NCI-H1436 treated with DMSO at 0.1 percent for 48 hours (cell line): ENCODE data around the gene ELP4.
"Not testable (repeated sequence)": the region's sequence is repeated elsewhere in the genome, so short reads cannot be mapped to it uniquely, and the experiment has no call there.

ENCODE experiments used
- DNase-seq: peaks from one replicate; lab custom pipeline; 2025; lab: John Stamatoyannopoulos, UW

The ELP4 gene, protein sequence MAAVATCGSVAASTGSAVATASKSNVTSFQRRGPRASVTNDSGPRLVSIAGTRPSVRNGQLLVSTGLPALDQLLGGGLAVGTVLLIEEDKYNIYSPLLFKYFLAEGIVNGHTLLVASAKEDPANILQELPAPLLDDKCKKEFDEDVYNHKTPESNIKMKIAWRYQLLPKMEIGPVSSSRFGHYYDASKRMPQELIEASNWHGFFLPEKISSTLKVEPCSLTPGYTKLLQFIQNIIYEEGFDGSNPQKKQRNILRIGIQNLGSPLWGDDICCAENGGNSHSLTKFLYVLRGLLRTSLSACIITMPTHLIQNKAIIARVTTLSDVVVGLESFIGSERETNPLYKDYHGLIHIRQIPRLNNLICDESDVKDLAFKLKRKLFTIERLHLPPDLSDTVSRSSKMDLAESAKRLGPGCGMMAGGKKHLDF

GRCh38 chr11:31509429-31510345 lies at the start of gene ELP4, which contains the start of gene IMMP1L:
TSS of gene ELP4 (plus strand) at chr11:31509767. CDS start at chr11:31509785, 18 bp downstream.
TSS of gene IMMP1L (minus strand) at chr11:31509622. CDS start at chr11:31463276, 46,346 bp downstream.
- peak; percentile 94 for DNase-seq

- no peak for DNase-seq
Observed at GRCh38 chr11:31464436-31464835, 45.1 kb upstream of the ELP4 start.

DNA sequence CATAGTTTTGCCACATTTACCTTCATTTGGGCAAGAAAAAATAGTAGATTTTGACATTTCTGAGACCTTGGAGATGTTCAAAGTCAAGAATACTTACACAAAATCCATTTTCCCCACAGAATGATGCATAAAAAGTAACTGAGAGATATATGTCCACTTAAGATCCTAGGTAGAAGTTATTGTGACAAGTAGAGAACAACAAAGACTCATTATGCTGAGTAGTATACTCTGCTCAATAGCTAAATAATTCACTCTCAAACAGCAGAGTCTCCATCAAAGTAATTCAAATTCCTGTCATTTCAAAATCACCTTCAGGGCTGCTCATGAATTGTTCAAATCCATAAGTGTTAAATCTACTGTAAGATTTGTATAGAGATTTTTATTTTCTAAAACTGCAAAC lies 35.5 kb upstream of the ELP4 start:
- no peak for DNase-seq

- no peak for DNase-seq
Observed at GRCh38 chr11:31477528-31478222, 31.9 kb upstream of the ELP4 start.

DNA sequence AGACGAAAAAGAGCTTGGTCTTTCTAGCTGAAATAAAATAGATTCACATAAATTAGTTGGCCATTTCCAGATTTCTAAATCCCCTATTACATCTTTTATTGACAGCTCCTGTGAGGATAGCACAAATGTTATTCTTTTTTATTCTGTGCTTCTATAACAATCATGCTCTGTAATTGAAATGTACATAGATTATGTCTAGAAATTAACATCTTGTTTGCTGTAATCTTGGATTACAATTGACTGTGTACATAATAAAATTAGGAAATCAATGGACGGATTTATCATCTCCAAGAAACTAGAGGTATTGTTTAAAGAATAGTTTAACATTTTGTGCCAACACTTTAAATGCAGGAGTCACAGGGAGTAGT lies 31.4 kb upstream of the ELP4 start:
- no peak for DNase-seq

DNA sequence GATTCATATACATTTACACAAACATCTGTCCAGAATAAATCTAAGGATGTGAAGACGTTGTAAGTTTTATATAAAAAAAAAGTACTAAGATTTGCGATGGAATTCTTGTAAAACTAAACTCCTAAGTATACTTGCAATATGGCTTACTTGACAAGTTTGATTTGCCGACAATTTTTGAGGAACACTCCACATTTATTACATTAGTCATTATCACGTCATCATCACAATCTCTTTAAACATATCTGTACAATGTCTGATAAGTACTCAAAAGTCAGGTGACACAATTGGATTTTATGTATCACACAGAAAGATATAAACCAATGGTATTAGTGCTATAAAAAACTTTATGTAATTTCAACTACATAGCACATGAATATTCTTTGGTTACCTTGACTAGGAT lies 30.5 kb upstream of the ELP4 start:
- no peak for DNase-seq

DNA sequence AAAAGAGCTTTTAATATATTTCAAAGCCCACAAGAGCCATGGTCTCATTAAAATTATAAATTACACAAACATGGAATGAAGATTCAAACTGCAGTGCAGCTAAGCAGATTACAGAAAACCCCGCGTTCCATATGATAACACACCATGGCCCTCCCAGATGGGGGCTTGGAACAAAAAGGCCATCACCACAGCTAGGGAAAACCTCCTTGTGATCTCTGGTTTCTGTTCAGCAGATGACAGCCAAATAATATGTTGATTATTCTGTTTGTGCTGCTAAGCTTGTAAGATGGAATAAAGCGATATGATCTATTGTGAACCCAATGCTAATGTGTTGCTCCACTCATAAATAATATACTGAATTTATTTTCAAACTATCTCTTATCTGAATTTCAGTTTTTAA lies 28.6 kb upstream of the ELP4 start:
- DNase-seq, result no peak

- DNase-seq, result no peak
Observed at GRCh38 chr11:31484497-31484896, 25.1 kb upstream of the ELP4 start.

DNA sequence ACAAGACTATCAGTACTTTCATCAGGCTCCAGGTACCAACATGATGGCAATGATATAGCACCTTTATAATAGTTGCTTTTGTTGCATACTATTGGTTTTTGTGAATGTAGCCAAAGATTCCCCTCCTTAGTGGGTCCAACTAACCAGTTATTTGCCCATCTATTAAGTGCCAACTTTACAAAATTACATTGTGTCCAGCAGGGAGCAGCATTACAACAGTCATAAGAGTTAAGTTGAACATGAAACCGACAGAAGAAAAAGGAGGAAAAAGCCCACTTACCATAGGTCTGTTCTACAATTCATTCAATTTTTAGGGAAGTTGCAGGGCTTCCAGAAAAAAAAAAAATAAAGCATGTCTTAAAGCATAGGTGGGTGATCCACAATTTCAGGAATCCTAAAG lies 21.7 kb upstream of the ELP4 start:
- DNase-seq, result no peak

- no peak for DNase-seq
Observed at GRCh38 chr11:31492320-31492913, 17.1 kb upstream of the ELP4 start.

- DNase-seq, result no peak
Observed at GRCh38 chr11:31493235-31493634, 16.3 kb upstream of the ELP4 start.

- not testable (repeated sequence) for DNase-seq
Observed at GRCh38 chr11:31493762-31494161, 15.8 kb upstream of the ELP4 start.

DNA sequence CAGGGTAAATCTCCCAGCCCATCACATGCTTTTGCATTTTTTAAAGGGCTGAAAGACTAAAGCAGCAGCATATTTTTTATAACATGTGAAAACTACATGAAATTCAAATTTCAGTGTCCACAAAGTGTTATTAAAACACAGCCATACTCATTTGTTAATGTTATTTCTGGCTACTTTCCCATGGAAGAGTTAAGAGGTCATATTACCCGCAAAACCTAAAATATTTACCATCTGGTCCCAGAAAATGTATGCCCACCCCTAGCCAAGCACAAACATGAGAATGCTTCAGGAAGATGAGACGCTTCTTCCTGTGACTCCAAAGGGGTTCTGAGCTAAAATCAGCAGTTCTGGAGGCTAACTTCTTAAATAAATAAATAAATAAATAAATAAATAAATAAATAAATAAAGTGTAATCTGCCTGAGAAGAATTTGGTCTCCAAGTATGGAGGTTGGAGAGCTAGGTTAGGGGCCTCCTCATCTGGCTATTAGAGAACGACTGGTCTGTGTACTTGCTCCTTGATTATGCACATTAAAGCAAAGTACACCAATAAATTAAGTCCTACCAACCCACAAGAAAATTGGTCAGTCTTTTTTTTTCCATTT lies 9.9 kb upstream of the ELP4 start:
- DNase-seq, result no peak

DNA sequence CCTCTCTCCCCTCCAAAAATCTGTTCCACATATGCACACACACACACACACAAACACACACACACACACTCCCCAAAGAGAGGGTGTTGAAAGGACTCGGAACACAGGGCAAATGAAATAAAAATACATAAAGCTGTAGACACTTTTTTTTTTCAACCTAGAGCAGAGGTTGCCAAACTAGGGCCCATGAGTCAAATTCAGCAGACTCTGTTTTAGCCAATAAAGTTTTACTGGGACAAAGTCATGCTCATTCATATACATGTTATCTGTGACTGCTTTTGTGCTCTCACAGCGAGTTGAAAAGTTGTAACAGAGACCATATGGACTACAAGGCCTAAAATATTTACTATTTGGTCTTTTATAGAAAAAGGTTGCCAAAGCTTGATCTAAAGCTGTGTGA lies 9.0 kb upstream of the ELP4 start:
- no peak for DNase-seq

DNA sequence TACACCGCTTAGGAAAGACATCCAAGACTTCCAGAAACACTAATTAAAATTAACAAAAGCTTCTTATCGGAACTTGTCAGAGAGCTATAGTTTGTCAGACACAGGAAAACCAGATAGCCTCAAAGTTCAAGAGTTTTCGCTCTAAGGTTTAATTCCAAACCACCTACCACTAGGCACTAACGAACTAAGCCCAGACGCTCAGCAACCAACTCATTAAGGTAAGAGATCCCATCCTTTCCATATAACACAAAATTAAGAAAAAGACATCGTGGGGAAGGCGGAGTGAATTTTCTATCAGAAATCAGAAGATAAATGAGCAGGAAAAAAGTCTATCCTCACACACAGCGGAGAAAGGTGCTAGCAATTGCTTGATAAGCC lies 527 bp upstream of the ELP4 start:
- DNase-seq, result no peak

- DNase-seq, result no peak
Observed at GRCh38 chr11:31512117-31512516, 2.5 kb downstream of the ELP4 start.

GRCh38 chr11:31521497-31522150 lies 12.1 kb downstream of the ELP4 start:
- DNase-seq, result no peak

DNA sequence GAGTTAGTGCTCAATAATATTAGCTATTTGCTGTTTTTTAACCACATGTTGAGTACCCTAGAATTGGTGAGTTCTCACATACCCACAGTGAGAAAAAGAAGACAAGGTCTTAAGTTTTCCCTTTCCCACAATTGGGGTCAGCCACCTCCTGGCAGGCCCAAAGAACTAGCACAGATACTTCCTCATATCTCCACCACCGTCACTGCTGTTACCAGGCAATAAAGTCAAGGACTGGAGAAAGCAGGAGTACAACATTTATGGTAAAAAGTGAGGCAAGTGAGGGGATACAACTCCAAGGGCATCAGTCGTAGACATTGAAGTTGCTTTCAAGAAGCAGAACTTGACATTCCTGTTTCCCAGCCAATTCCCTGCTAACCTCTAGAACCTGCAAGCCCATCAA lies 19.6 kb downstream of the ELP4 start:
- no peak for DNase-seq

GRCh38 chr11:31529701-31530100 lies 20.1 kb downstream of the ELP4 start:
- no peak for DNase-seq

DNA sequence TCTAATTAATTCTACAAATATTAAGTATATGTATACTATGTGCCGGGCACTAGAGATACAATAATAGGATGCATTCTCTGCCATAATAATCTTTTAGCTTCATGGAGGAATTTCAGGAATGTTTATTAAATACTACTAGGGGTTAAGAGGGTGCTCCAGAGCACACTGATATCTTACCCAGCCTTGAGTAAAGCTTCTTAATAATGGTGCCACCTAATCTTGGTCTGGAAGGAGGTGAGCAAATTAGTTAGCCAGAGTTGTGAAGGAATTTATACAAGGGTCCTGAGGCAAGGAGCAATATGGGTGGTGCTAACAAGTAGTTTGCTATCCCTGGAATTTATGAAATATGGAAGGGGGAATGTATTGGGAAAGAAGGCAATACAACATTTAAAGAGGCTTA lies 21.7 kb downstream of the ELP4 start:
- DNase-seq, result no peak

GRCh38 chr11:31535479-31535878 lies 25.9 kb downstream of the ELP4 start:
- no peak for DNase-seq
